ENCODE results near the gene EML4.

EML4 gene

DNA sequence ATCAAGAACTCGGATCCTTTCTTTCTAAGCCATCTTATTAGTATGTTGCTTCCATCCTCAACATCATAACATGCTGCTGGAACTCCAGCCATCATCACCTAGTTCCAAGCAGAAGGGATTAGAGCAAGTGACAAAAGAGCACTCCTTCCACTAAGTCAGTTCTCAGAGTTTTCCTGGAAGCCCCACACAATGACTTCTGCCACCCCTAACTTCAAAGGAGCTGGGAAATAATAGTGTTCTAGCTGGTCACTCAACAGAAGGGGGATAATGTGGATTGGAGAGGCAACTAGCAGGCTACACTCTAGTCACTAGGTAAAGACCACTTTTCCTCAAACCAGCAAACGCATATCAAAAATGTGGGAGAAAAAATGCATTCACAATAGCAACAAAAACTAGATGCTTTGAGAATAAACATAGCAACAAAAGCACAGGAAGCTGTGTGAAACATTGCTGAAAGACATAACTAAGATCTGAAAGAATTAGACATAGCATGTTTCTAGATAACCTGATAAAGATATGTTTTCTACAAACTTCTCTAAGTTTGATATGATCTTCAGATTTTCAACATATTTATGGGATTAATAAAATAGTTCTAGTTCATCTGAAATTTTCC lies 152.4 kb downstream of the EML4 start:
- H3K4me1 ChIP-seq (ENCODE audit: insufficient read depth, low read length): no peaks in the 10 kb centered on the region

DNA sequence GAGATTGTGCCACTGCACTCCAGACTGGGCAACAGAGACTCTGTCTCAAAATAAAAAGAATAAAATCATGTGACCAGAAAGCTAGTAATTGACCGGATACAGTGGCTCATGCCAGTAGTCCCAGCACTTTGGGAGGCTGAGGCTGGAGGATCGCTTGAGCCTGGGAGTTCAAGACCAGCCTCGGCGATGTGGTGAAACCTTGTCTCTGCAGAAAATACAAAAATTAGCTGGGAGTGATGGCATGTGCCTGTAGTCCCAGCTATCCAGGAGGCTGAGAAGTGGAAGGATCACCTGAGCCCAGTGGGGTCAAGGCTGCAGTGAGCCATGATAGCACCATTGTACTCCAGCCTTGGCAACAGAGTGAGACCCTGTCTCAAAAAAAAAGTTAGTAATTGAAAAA lies 155.1 kb downstream of the EML4 start:
- H3K79me2 ChIP-seq (ENCODE audit: insufficient read depth, low read length): no peaks in the 10 kb centered on the region
- no peaks in the 10 kb centered on the region for H4K20me1 ChIP-seq (ENCODE audit: insufficient read depth, low read length)
- peaks cover 41% of the 10 kb centered on the region; the same call in 1 of the 2 replicates for H3K36me3 ChIP-seq (ENCODE audit: insufficient read depth, low read length)
- TF ChIP-seq EZH2 (IDR thresholded peaks at IDR 0.05; ENCODE audit: borderline replicate concordance, low read depth, low read length, severe bottlenecking): no peak
- TF ChIP-seq, protein P1, sequence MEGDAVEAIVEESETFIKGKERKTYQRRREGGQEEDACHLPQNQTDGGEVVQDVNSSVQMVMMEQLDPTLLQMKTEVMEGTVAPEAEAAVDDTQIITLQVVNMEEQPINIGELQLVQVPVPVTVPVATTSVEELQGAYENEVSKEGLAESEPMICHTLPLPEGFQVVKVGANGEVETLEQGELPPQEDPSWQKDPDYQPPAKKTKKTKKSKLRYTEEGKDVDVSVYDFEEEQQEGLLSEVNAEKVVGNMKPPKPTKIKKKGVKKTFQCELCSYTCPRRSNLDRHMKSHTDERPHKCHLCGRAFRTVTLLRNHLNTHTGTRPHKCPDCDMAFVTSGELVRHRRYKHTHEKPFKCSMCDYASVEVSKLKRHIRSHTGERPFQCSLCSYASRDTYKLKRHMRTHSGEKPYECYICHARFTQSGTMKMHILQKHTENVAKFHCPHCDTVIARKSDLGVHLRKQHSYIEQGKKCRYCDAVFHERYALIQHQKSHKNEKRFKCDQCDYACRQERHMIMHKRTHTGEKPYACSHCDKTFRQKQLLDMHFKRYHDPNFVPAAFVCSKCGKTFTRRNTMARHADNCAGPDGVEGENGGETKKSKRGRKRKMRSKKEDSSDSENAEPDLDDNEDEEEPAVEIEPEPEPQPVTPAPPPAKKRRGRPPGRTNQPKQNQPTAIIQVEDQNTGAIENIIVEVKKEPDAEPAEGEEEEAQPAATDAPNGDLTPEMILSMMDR (IDR thresholded peaks at IDR 0.05; ENCODE audit: borderline replicate concordance, extremely low read depth, low read length, poor library complexity, severe bottlenecking): no peak
- no peak overlapping the region for H3K27ac ChIP-seq (ENCODE audit: low read length)
- H3K4me2 ChIP-seq (ENCODE audit: insufficient read depth, low read length): no peak overlapping the region
- no peak overlapping the region for H3K9ac ChIP-seq (ENCODE audit: low read depth, low read length)
- H3K9me3 ChIP-seq (ENCODE audit: insufficient read depth, low read length, severe bottlenecking): no peaks in the 10 kb centered on the region
- ATAC-seq (ENCODE audit: insufficient read depth, low read depth) (no peak), DNase-seq (no peak)
- H2AFZ ChIP-seq (ENCODE audit: low read depth, low read length): no peak overlapping the region
- no peaks in the 10 kb centered on the region for H3K4me1 ChIP-seq (ENCODE audit: insufficient read depth, low read length)
- H3K27me3 ChIP-seq (ENCODE audit: insufficient read depth, low read length, poor library complexity): no peaks in the 10 kb centered on the region
- H3K4me3 ChIP-seq (ENCODE audit: low read depth in 1 of 2, low read length in 2 of 2): no peak overlapping the region

More for the DNA sequence above, 152.4 kb downstream of the EML4 start:
- no peak for DNase-seq
- no peak overlapping the region for H3K9ac ChIP-seq (ENCODE audit: low read depth, low read length)
- H3K4me2 ChIP-seq (ENCODE audit: insufficient read depth, low read length): no peak overlapping the region
- no peak overlapping the region for H2AFZ ChIP-seq (ENCODE audit: low read depth, low read length)
- H3K79me2 ChIP-seq (ENCODE audit: insufficient read depth, low read length): no peaks in the 10 kb centered on the region
- no peaks in the 10 kb centered on the region for H4K20me1 ChIP-seq (ENCODE audit: insufficient read depth, low read length)
- no peak overlapping the region for H3K27ac ChIP-seq (ENCODE audit: low read length)
- H3K36me3 ChIP-seq (ENCODE audit: insufficient read depth, low read length): peaks cover 45% of the 10 kb centered on the region; the same call in 1 of the 2 replicates
- no peaks in the 10 kb centered on the region for H3K9me3 ChIP-seq (ENCODE audit: insufficient read depth, low read length, severe bottlenecking)
- H3K4me3 ChIP-seq (ENCODE audit: low read depth in 1 of 2, low read length in 2 of 2): no peak overlapping the region
- TF ChIP-seq, protein P1 (IDR thresholded peaks at IDR 0.05; ENCODE audit: borderline replicate concordance, extremely low read depth, low read length, poor library complexity, severe bottlenecking): no peak
- TF ChIP-seq EZH2 (IDR thresholded peaks at IDR 0.05; ENCODE audit: borderline replicate concordance, low read depth, low read length, severe bottlenecking): no peak
- no peak for ATAC-seq (ENCODE audit: insufficient read depth, low read depth)
- no peaks in the 10 kb centered on the region for H3K27me3 ChIP-seq (ENCODE audit: insufficient read depth, low read length, poor library complexity)

DNA sequence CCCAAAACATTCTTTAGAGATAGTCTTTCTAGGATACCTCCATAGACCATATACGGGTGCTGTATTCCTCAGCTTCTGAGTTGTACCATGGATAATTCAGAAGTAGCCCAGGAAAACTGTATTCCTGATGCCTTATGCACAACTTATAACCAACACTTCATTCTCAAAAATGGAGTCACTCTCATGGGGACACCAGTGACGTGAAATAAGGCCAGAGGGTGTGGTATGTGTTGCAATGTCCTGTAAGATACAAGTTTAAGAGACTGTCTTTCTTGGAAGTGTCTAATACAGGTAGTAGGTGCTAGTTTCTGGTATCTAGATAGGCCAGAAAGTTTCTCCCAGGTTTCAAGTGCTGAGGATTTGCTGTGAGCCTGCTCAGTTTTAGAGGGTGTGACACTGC lies 155.8 kb downstream of the EML4 start:
- H3K4me3 ChIP-seq (ENCODE audit: low read depth in 1 of 2, low read length in 2 of 2): no peak overlapping the region
- no peaks in the 10 kb centered on the region for H3K9me3 ChIP-seq (ENCODE audit: insufficient read depth, low read length, severe bottlenecking)
- H3K4me1 ChIP-seq (ENCODE audit: insufficient read depth, low read length): no peaks in the 10 kb centered on the region
- TF ChIP-seq, protein P1 (IDR thresholded peaks at IDR 0.05; ENCODE audit: borderline replicate concordance, extremely low read depth, low read length, poor library complexity, severe bottlenecking): no peak
- no peak for TF ChIP-seq EZH2 (IDR thresholded peaks at IDR 0.05; ENCODE audit: borderline replicate concordance, low read depth, low read length, severe bottlenecking)
- no peak overlapping the region for H3K27ac ChIP-seq (ENCODE audit: low read length)
- peaks cover 43% of the 10 kb centered on the region for H3K36me3 ChIP-seq (ENCODE audit: insufficient read depth, low read length)
- H3K27me3 ChIP-seq (ENCODE audit: insufficient read depth, low read length, poor library complexity): no peaks in the 10 kb centered on the region
- no peak overlapping the region for H3K4me2 ChIP-seq (ENCODE audit: insufficient read depth, low read length)
- no peak overlapping the region for H3K9ac ChIP-seq (ENCODE audit: low read depth, low read length)
- no peak overlapping the region for H2AFZ ChIP-seq (ENCODE audit: low read depth, low read length)
- DNase-seq (no peak), ATAC-seq (ENCODE audit: insufficient read depth, low read depth) (no peak)
- no peaks in the 10 kb centered on the region for H3K79me2 ChIP-seq (ENCODE audit: insufficient read depth, low read length)
- no peaks in the 10 kb centered on the region for H4K20me1 ChIP-seq (ENCODE audit: insufficient read depth, low read length)
